Cerebellar nuclear complex (tissue), 1 donor: ENCODE results near the gene CHAC1.
A peak's percentile ranks its signal among the peaks of the same experiment; 100 is the strongest.

Experiments used
- DNase-seq, 2 experiments: peaks; one replicate each; lab custom pipeline; 2025; lab: John Stamatoyannopoulos, UW

Gene CHAC1

GRCh38 chr15:40952901-40953712, at the start of gene CHAC1:
TSS of gene CHAC1 (plus strand) at chr15:40953471. CDS start at chr15:40953584, 113 bp downstream.
- DNase-seq, result peak; percentile 62 to 93

GRCh38 chr15:40904552-40905201, 48.6 kb upstream of the CHAC1 start:
- no peak for DNase-seq

GRCh38 chr15:40906091-40906990, 46.9 kb upstream of the CHAC1 start:
- no peak for DNase-seq

GRCh38 chr15:40906991-40907802, 46.1 kb upstream of the CHAC1 start:
- no peak for DNase-seq

GRCh38 chr15:40908095-40908494, 45.2 kb upstream of the CHAC1 start:
- DNase-seq, result no peak

- no peak for DNase-seq
Measured at GRCh38 chr15:40909662-40910630, 43.3 kb upstream of the CHAC1 start.

- DNase-seq, result no peak
Measured at GRCh38 chr15:40911141-40911540, 42.1 kb upstream of the CHAC1 start.

GRCh38 chr15:40911693-40912092, 41.6 kb upstream of the CHAC1 start:
- DNase-seq, result no peak

GRCh38 chr15:40912478-40912877, 40.8 kb upstream of the CHAC1 start:
- no peak for DNase-seq

- no peak for DNase-seq
Measured at GRCh38 chr15:40914013-40914412, 39.3 kb upstream of the CHAC1 start.

GRCh38 chr15:40914486-40914885, 38.8 kb upstream of the CHAC1 start:
- DNase-seq, result no peak

- DNase-seq, result no peak
Measured at GRCh38 chr15:40915116-40915661, 38.1 kb upstream of the CHAC1 start.

- DNase-seq, result no peak
Measured at GRCh38 chr15:40915679-40916078, 37.6 kb upstream of the CHAC1 start.

- no peak for DNase-seq
Measured at GRCh38 chr15:40917585-40917984, 35.7 kb upstream of the CHAC1 start.

GRCh38 chr15:40918146-40918798, 35.0 kb upstream of the CHAC1 start:
- no peak for DNase-seq

- no peak for DNase-seq
Measured at GRCh38 chr15:40918799-40919392, 34.4 kb upstream of the CHAC1 start.

GRCh38 chr15:40921949-40922607, 31.2 kb upstream of the CHAC1 start:
- DNase-seq, result no peak

GRCh38 chr15:40922608-40923005, 30.7 kb upstream of the CHAC1 start:
- no peak for DNase-seq

- no peak for DNase-seq
Measured at GRCh38 chr15:40923551-40923950, 29.7 kb upstream of the CHAC1 start.
